RPMI7951 (cell line): Measurements from ENCODE around the gene FKBP9. TPM values are rescaled to one million over a fixed set of nuclear protein-coding genes. Genes with fewer than 3 reads are reported as not detected.
A peak's percentile ranks its signal among the peaks of the same experiment; 100 is the strongest.
"Not testable (repeated sequence)": the region's sequence is repeated elsewhere in the genome, so short reads cannot be mapped to it uniquely, and the experiment has no call there.

ENCODE experiments used
- DNase-seq: peaks from one replicate; pipeline ENCODE4 v3.0.0-alpha.2; 2012; ENCODE audit warnings: low read depth
- total RNA-seq: library from RNA; depleted of rRNA; stranded (reverse); fragments of >200 nt; shearing (Covaris generic); gene quantifications from 2 replicates; pipeline ENCODE4 v1.2.3, GENCODE V29; 2014

FKBP9 gene
- total RNA-seq, 1 experiment from 2014 or later, result 154 TPM

- not testable (repeated sequence) for DNase-seq
Measured at GRCh38 chr7:33005193-33005592, 48.0 kb downstream of the FKBP9 start.

- not testable (repeated sequence) for DNase-seq
Measured at GRCh38 chr7:33005690-33006089, 48.5 kb downstream of the FKBP9 start.

- no peak for DNase-seq
Measured at GRCh38 chr7:33009734-33010133, 52.5 kb downstream of the FKBP9 start.

- DNase-seq, result no peak
Measured at GRCh38 chr7:33012364-33012763, 55.1 kb downstream of the FKBP9 start.

GRCh38 chr7:33024189-33024757 lies 67.0 kb downstream of the FKBP9 start:
- no peak for DNase-seq

GRCh38 chr7:33035776-33036175 lies 78.5 kb downstream of the FKBP9 start:
- DNase-seq, result no peak

GRCh38 chr7:33038639-33039038 lies 81.4 kb downstream of the FKBP9 start:
- DNase-seq, result no peak

- peak; percentile 50 for DNase-seq
Measured at GRCh38 chr7:33039257-33039902, 82.1 kb downstream of the FKBP9 start.

GRCh38 chr7:33039903-33040292 lies 82.7 kb downstream of the FKBP9 start:
- DNase-seq, result peak; percentile 15

GRCh38 chr7:33040803-33041516 lies 83.7 kb downstream of the FKBP9 start:
- DNase-seq, result peak; percentile 28

- no peak for DNase-seq
Measured at GRCh38 chr7:33041631-33042428, 84.6 kb downstream of the FKBP9 start.

GRCh38 chr7:33043501-33044400 lies 86.5 kb downstream of the FKBP9 start:
- DNase-seq, result no peak

GRCh38 chr7:33044401-33044718 lies 87.1 kb downstream of the FKBP9 start:
- no peak for DNase-seq

GRCh38 chr7:33044986-33045385 lies 87.7 kb downstream of the FKBP9 start:
- DNase-seq, result no peak

- DNase-seq, result no peak
Measured at GRCh38 chr7:33048257-33048656, 91.0 kb downstream of the FKBP9 start.

- no peak for DNase-seq
Measured at GRCh38 chr7:33048704-33049103, 91.5 kb downstream of the FKBP9 start.

- DNase-seq, result peak; percentile 55
Measured at GRCh38 chr7:33050535-33051318, 93.5 kb downstream of the FKBP9 start.

- no peak for DNase-seq
Measured at GRCh38 chr7:33053721-33054120, 96.5 kb downstream of the FKBP9 start.

- peak; percentile 30 for DNase-seq
Measured at GRCh38 chr7:33054261-33054964, 97.2 kb downstream of the FKBP9 start.

- DNase-seq, result no peak
Measured at GRCh38 chr7:33055158-33055557, 97.9 kb downstream of the FKBP9 start.
